Hematopoietic multipotent progenitor cell treated with erythropoietin and hydrocortisone succinate and interleukin-3 and kit ligand, for 15 days (in vitro differentiated cells): ENCODE measurements around the gene LDB2.

ENCODE experiments used
- DNase-seq: peaks from one replicate; pipeline ENCODE4 v3.0.0-alpha.2; 2015; ENCODE audit warnings: low spot score

The LDB2 gene

DNA sequence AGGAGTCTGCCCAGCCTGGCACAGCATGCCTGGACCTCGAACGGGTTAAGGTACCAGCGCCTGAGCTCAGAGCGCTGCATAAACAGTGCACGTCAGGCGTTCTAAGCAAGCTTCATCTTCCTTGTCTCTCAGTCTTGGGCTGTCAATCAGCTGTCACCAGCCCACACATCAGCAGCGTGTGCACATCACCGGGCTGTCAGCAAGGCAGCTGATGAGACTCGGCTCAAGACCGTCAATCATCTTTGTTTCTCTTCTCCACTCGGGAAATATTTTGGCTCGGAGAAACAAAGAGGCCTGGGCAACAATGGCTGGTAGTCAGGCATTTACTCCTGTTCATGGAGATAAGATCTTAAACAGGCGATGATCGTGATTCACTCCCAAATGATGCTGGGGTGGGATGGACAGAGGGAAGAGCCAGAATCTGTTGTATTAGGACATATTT, 141.3 kb downstream of the LDB2 start:
- no peak for DNase-seq

DNA sequence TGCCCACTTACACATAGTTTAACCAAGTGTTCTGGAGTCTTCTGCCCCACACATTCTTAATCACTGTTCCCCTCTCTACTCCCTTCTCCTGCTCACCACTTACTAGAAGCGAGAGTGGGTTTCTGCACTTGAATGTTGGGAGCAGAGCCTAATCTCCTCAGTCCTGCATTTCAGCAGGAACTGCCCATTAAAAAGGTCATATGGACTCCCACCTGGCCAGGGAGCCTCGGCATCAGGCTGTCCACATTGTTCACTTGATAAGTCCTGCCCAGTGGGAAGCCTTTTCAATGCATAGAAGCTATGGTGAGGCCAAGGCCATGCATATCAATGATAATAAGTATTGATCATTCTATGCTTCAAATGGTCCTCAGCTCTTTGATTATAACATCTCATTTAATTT, 144.3 kb downstream of the LDB2 start:
- no peak for DNase-seq

DNA sequence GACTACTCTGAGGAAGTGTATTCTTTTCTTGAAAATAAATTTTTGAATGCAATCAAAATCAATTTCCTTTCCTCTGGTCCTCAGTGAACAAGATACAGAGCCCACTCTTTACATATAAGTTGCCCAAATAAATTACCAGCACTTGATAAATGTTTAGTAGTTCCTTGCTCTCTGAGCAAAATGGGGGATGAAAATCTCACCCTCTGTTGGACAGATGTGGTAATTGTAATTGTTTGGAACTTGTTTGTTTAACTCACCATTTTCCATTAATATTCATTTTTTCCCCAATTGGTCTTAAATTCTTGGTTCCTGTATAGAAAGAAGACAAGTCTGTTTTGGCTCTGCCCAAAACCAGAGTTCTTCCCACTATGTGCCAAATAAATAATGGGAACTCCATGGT, 146.3 kb downstream of the LDB2 start:
- DNase-seq = no peak

DNA sequence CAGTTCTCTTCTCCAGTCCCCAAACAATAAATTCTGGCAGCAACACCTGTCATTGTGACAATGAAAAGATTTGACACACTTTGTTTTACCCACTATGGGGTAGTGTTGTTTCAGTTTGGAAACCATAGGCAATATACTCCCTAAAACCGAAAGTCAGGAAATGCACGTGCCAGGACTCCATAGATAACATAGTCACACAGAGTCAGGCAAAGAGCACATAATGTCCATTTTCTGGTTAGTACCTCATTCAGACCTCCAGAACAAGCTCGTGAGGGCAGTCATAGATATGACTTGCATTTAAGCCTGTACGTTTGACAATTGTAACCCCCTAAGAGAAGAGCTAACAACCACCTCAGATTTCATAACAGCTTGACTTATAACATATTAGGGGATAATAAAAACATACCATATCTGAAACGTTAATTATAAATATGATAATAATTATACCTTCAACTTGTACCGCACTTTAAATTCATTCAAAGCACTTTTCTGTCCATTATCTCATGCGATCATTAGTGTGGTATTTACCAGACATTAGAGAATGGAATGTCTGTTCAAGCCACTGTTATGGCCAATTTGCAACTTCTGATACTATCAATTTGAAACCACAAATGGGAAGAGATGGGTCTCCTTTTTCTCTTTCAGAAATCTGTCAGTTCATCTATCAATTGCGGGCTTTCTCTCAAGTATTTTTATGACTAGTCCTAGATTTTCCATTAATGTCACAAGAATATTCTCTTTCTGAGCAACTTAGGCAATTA, 147.4 kb downstream of the LDB2 start:
- DNase-seq = no peak

DNA sequence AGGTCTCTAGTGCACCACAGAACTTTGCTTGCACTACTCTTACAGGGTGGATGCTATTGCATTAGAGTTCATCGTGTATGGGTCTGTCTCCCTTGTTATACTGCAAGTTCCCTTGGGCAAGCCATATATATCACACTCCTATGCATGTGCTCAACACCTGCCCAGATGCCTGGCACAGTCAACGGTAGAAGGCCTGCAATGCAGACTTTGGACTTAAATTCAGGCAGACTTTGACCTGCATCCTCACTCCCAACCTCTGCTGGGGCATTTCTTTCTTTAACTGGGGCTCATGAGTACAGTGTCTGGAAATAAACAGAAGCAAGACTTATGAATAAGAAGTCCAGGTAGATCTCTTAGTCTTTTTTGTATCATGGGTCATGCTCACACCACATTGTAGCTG, 148.2 kb downstream of the LDB2 start:
- no peak for DNase-seq

DNA sequence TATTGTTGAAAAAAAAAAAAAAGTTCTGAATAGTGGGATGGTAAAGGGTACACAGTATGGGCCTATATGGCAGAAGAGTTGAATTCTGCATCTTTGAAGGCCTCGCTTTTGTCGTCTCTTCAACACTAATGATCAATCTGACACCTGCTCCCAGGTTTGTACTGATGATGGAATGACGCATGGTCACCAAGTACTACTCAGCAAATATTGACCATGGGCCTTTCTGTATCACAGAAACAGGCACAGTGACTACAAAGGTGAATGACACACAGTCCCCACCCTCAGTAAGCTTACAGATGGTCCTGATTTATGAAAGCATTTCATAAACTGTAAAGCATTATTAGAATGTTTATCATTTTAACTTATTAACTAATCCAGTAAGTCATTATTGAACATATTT, 152.6 kb downstream of the LDB2 start:
- DNase-seq = no peak

DNA sequence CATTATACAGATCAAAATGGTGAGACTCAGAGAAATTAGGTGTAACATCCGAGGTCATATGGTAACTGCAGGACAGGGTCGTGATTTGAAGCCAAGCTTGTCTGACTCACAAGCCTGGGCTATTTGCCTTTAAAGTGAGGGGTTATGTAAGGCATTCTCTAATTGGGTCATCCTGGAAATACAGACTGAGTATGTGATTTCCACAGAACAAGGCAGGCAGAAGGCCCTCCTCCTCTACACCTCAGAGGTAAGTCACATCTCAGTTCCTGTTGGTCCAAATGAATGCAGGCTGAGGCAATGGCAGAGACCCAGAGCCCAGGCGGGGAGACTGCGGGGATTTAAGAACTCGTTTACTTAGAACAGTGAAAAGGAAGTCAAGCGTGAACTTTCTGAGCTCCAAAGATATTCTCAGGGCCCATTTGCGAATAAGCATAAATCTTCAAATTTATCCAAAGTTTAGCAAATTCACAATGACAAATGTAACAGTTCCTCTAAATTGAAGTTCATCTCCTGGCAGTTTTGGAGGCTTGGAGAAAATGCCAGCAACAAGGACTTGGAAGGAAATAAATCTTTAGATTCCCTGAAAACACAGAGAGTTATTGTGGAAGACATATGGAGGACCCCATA, 153.3 kb downstream of the LDB2 start:
- no peak for DNase-seq

DNA sequence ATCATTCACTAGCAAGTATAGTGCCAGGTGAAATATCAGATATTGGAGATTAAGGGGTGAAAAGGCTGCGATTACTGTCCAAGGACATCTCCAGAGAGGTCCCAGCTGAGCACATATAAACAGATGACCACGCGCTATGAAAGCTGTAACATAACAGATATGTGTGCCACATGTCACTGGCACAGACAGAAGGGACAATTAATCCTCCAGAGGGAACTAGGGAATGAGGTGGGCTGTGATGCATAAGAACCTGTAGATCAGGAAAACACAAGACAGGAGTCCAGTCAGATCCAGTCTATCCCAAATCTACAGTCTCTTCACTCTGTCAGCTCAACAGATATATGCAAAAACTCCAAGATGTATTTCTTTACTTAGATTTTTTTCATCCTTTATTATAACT, 157.2 kb downstream of the LDB2 start:
- no peak for DNase-seq

DNA sequence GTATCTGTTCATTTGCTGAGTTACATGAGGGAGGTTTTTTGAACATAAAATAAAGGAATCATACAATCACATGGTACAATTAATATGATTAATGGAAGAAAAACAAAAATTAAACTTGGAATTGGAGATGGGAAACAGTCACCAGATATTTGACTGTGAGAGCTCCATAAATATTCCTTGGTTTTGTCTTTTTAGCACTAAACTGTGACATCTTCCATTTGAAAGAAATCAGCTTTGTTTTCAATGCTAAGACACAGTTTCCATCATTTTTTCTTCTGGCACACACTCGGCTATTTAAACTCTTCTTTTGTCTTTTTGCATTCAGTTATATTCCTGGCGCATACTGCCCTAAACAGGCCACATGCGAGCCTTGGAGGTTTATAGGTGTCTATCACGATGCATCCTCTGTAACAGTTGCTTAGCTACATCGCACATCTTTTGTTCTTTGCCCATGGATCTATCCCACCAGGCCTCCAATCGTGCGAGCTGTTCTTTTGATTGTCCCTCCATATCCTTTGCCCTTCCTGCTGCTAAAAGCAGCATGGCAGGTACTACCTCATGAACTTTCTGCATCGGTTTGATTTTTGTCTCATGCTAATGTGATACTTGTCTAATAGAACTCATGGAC, 158.3 kb downstream of the LDB2 start:
- no peak for DNase-seq

DNA sequence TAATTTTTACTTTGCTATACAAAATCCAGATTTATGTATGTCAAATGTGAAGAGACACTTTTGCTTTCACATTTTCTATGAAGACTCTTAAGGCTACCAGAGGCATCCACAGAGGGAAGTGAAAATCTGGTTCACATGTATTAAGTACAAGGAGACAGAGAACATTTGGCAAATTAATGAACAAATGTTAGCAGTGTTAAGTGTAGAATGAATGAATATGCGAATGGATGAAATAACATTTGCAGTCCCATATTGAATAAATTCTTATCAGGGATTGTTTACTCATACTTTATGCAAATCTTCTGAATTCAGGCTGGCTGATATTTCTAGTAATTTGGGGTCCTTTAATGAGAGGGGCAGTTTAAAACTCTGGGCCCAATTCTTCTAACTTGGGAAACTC, 159.9 kb downstream of the LDB2 start:
- DNase-seq = no peak

DNA sequence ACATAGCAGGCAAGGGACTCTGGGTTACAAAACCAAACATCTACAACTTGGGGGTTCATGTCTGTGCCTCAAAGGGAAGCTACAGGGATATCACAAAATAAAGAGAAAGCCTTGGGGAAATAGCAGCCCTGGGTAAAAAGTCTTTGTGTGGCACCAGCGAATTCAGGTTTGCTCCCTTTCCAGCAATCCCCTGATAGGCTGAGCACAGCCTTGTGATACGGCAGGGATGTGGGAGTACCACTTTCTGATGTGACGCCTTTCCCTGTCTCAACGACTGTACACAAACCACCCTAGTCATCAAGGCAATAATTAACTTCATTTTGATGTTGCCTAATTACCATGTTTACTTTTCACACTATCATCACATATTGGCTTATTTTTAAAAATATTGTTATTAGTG, 164.9 kb downstream of the LDB2 start:
- no peak for DNase-seq

DNA sequence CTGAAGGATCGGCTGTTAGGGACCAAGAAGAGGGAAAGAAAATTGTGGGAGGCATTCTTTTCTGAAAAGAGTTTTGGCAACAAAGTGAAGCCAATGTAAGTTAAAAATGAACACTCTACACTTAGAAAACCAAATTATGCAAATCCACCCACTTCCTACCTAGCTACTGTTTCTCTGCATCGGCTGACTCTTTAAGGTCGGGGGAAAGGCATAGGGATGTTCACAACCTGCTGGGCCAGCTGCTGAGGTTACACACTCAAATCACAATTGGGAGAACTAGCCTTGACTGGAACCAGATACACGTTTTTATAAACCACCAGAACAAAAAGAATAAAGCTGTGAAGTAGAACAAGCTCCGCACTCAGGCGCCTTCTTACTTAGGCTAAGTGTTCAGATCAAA, 165.7 kb downstream of the LDB2 start:
- DNase-seq = no peak

DNA sequence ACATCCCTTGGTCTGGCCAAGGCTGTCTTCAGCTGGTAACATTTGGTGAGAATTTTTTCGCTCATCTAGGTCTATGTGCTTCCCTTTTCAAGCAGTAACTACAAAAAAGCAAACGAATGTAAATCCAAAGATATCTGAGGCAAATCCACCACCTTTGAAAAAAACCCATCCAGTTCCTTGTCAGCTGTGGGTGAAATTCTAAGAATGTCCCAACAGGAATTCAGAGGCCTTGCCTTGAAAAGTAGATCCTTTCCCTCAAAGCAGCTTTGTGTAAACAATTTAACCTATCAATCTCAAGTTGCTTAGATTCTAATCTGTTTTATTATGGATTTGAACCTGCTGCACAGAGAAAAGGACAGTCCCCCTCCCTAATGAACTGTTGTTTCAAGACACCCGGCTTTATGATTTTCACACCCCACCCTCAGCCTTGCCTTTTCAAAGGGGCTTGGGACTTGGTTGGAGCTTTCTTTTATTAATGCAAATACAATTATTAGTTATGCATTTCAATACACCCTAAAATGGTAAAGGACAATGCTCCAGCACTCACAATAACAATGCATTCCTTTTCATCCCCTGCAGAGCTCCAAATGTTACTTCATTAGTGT, 166.6 kb downstream of the LDB2 start:
- no peak for DNase-seq

DNA sequence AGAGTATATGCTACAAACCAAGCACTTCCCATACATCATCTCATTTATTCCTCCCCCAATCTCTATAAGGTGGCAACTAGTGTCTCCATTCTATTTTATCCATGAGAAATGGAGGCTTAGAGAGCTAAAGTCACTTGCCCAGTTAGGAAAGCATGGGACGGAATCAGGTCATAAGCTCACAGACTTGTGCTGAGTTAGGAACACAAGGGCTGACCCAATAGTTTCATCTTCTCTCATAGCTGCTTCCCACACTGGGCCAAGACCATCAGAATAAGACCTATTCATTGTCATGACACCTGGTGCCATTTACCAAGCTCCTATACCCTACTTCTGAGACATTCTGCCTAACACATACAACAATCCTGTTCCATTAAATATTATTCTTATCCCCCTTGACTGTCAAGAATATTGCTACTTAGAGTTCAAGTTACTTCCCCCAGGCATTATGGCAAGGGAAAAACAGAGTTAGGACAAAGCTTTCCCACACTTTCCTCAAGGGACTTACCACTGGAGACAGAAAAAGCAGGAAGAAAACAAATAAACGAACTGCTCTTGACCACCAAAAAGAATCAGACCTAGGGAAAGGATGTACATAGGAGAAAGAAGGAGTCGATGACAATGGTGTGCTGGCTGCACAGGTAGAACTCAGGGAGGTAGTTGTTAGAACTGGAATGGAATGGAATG, 167.8 kb downstream of the LDB2 start:
- no peak for DNase-seq

DNA sequence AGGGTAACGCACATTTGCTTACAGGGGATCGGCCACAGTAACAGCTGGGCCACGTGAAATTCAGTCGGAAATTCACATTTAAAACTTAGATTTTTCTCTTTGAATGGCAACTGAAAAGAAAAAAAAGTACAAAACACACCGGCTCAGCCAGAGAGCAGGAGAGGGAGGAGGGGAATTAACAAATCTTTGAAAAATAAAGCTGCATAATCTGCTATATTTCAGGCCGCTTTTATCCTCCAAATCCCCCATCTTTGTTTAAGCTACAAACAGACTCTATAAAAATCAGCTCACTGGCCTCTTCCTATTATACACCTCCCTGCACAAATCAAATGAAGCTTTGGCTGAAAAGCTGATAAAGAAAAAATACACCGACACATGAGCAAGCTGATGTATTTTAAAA, 169.1 kb downstream of the LDB2 start:
- no peak for DNase-seq

DNA sequence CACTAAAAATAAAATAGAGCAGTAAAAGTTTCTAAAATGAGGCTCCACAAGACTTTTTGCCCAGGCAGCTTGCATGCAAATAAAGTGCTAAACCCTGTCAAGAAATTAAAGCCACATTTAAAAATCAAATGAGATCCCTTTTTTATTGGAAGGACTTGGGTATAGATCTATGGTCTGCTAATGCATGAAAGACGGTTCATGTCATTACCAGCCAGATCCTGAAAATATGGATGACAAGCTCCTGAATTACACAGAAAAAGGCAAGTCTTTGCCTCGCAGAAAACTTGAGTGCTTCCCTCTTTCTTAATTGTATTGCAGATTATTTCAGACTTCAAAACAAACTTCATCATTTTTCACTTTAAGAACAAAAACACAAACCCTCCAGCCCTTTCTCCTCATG, 169.6 kb downstream of the LDB2 start:
- DNase-seq = no peak

DNA sequence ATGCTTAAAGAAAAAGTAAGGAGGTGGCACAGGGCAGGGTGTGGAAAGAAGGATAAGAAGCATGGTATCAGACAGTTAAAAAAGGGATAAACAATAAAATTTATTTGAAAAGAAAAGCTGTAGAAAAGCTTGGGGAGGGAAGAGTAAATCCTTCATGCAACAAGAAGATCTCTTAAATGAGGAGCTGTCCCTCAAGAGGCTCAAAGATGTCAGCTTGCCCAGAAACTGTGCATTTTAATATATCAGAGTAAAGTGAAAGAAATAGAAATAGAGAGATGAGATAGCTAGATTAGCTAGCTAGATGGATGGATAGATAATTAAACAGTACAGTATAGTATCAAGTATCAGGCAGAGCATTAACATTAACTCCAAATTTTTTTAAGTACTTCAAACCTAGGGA, 170.3 kb downstream of the LDB2 start:
- DNase-seq = no peak

DNA sequence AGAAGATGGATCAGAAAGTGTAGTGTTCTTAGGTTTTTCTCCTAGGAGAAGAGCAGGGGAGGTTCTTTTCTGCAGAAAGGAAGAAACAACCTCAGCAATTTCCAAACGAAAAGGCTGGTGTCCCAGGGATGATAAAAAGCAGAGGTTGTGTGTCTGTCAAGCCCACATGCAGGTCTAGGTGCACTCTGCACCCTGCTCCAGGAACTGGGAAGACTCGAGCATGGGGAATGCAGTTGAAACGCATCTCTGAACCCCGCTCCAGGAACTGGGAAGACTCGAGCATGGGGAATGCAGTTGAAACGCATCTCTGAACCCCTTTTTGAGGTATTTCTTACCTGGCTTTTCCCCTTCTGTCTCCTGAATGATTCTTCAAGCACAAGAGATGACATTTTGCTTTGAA, 171.2 kb downstream of the LDB2 start:
- no peak for DNase-seq

DNA sequence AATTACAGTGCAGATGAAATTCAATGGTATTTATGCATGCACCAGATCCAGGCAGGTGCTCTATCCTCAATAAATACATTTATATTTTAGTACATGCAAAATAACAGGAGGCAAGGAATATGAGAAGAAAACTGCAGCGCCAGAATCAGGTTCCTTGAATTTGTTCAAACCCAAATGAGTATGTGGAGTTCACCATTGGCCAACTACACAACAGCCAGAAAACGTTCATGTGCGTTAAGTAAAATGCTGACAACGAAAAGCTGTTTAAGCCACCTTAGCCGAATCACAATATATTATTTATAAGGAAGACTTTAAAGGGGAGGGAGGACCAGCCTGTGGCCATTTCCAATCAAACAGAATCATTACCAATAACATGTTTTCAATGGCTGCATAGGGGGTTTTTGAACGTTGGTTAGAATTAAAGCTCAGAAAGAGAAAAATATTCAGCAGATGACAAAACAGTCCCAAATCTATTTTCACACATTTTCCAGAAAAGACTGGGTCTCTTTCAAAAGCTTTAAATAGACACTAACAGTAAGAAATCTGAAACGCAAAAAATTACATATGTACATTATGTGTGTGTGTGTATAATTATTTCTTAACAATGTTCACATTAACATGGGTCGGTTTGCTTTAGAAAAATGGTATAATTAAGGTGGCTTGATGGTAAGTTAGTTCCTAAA, 171.9 kb downstream of the LDB2 start:
- DNase-seq = no peak

DNA sequence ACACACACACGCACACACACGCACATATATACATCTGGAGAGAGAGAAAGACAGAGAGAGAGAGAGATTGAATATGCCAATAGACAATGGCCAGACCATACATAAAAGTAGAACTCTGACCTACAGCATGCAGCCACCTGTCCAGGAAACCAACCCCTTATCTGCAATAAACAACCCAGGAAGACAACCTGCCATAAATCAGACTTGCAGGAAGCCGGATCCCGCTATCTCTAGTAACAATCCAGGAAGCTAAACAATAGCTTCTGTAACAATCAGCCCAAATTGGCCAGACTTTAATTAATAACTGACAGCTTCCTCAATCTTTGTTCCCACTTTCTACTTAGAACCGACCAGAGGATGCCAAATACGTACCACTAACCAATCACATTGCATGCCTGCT, 173.2 kb downstream of the LDB2 start:
- no peak for DNase-seq

DNA sequence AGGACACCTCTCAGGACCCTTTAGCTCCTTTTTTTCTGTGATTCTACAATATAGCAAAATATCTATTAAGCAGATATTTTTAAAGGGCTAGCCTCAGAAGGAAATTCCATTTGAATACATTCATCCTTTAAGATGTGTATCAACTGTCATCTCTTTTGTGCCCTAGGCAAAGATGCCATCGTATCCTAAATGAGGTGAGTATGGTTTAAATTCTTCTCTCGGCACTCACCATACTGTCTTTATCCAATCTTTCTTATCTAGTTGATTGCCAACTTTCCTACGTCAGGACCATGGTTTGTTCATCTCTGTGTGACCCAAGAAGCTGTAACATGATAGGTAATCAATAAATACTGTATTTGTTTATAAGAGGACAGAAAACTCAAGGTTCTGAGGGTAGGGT, 176.0 kb downstream of the LDB2 start:
- no peak for DNase-seq
